HepG2 (cell line): ENCODE results near the gene RALY. TPM values are rescaled to one million over a fixed set of nuclear protein-coding genes. Genes with fewer than 3 reads are reported as not detected.

Experiments used
- BCL3 ChIP-seq: sonication (generic); formaldehyde crosslinking; IDR thresholded peaks from 2 replicates; pipeline ENCODE4 v1.5.1; 2020; ENCODE audit warnings: mild to moderate bottlenecking, missing genetic modification reagents, moderate library complexity
- CREB1 ChIP-seq, 2 experiments: fragments of 450-650 bp in 1 of 2; IDR thresholded peaks; 2 replicates each; pipeline ENCODE4 v1.6.1; 2016 to 2017; ENCODE audit warnings: control low read depth in 1 of 2, mild to moderate bottlenecking in 1 of 2, missing compliant biosample characterization in 1 of 2, missing genetic modification characterization in 1 of 2
- FOSL1 ChIP-seq: sonication (generic); formaldehyde crosslinking; IDR thresholded peaks from 2 replicates; pipeline ENCODE4 v1.9.0; 2021; ENCODE audit warnings: missing genetic modification reagents, borderline replicate concordance
- IKZF4 ChIP-seq: sonication (generic); formaldehyde crosslinking; IDR thresholded peaks from 2 replicates; pipeline ENCODE4 v1.5.1; 2020; ENCODE audit warnings: borderline replicate concordance, mild to moderate bottlenecking, low read depth, missing genetic modification reagents; ENCODE audit errors: not compliant biosample characterization
- NFKB2 ChIP-seq: sonication (generic); formaldehyde crosslinking; IDR thresholded peaks from 2 replicates; pipeline ENCODE4 v1.4.0; 2020; ENCODE audit warnings: missing genetic modification reagents, borderline replicate concordance
- PRPF4 ChIP-seq: fragments of 200-400 bp; formaldehyde crosslinking; IDR thresholded peaks from 2 replicates; pipeline ENCODE4 v1.6.1; 2016; ENCODE audit warnings: low read length, low read depth; ENCODE audit not compliant: poor library complexity, severe bottlenecking
- SAFB2 ChIP-seq: sonication (generic); formaldehyde crosslinking; IDR thresholded peaks from 2 replicates; pipeline ENCODE4 v1.5.1; 2020; ENCODE audit warnings: missing genetic modification reagents, low read depth, mild to moderate bottlenecking, borderline replicate concordance
- STAT6 ChIP-seq: sonication (generic); formaldehyde crosslinking; IDR thresholded peaks from 2 replicates; pipeline ENCODE4 v1.4.0; 2020; ENCODE audit warnings: missing genetic modification reagents, mild to moderate bottlenecking, borderline replicate concordance
- TMF1 ChIP-seq: sonication (generic); formaldehyde crosslinking; IDR thresholded peaks from 2 replicates; pipeline ENCODE4 v1.8.1; 2022; ENCODE audit warnings: low read depth, missing genetic modification reagents
- ZNF136 ChIP-seq: sonication (generic); formaldehyde crosslinking; IDR thresholded peaks from 2 replicates; pipeline ENCODE4 v1.8.1; 2022; ENCODE audit warnings: low read depth, mild to moderate bottlenecking, moderate library complexity, missing genetic modification reagents
- ZNF275 ChIP-seq: sonication (generic); formaldehyde crosslinking; IDR thresholded peaks from 2 replicates; pipeline ENCODE4 v1.8.0; 2022; ENCODE audit warnings: missing genetic modification reagents, mild to moderate bottlenecking, inconsistent platforms, borderline replicate concordance
- ZNF496 ChIP-seq: sonication (generic); formaldehyde crosslinking; IDR thresholded peaks from 2 replicates; pipeline ENCODE4 v1.8.1; 2023; ENCODE audit warnings: mild to moderate bottlenecking, moderate library complexity, missing genetic modification reagents; ENCODE audit not compliant: insufficient replicate concordance
- ZNF646 ChIP-seq: sonication (generic); formaldehyde crosslinking; IDR thresholded peaks from 2 replicates; pipeline ENCODE4 v1.9.0; 2021; ENCODE audit warnings: mild to moderate bottlenecking, missing genetic modification reagents
- ZNF766 ChIP-seq: sonication (generic); formaldehyde crosslinking; IDR thresholded peaks from 2 replicates; pipeline ENCODE4 v1.5.0; 2020; ENCODE audit warnings: missing genetic modification reagents, borderline replicate concordance
- ZZZ3 ChIP-seq: sonication (generic); formaldehyde crosslinking; IDR thresholded peaks from 2 replicates; pipeline ENCODE4 v1.4.0; 2020; ENCODE audit warnings: missing genetic modification reagents, mild to moderate bottlenecking, borderline replicate concordance
- polyA plus RNA-seq, 8 experiments: library from polyadenylated mRNA; depleted of rRNA in 3 of 8; stranded (reverse) in 7 of 8; unstranded in 1 of 8; fragments of >200 nt; fragmentation: Illumina TruSeq in 4 of 8; extraction: Trizol in 4 of 8; gene quantifications; 2 replicates each; pipeline versions ENCODE4 v1.2.1 to v1.2.3, GENCODE V29; 2011 to 2016; ENCODE audit warnings: low read depth in 4 of 8, missing spikeins in 1 of 8, mixed read lengths in 1 of 8; ENCODE audit not compliant: insufficient read depth in 1 of 8
- total RNA-seq, 5 experiments: library from RNA; depleted of rRNA; stranded (reverse); fragments of >200 nt; fragmentation: Illumina TruSeq; extraction: Trizol; gene quantifications; 2 replicates each; pipeline ENCODE4 v1.2.3, GENCODE V29; 2016; ENCODE audit warnings: low read depth in 1 of 5

Gene RALY
- total and polyA plus RNA-seq, 2 of the 13 experiments (the other 11 are each of a cell fraction or from before 2014, with no cell fraction given): 178 to 186 TPM

GRCh38 chr20:33994222-33994913 lies 657 bp downstream of the RALY start (continued):
- TF ChIP-seq ZZZ3 (CRISPR knock-in tag) (0 out of 2 replicates have a peak, but pooled peaks have one; percentile 11), BCL3 (no peak; the same call in 1 of the 2 replicates), ZNF275 (peak; percentile 63; the same call in 1 of the 2 replicates), PRPF4 (no peak), SAFB2 (CRISPR knock-in tag) (peak; percentile 68; the same call in 1 of the 2 replicates), ZNF136 (peak; percentile 78; the same call in 1 of the 2 replicates), NFKB2 (peak; percentile 56; the same call in 1 of the 2 replicates), ZNF646 (CRISPR knock-in tag) (0 out of 2 replicates have a peak, but pooled peaks have one; percentile 22), CREB1 (IDR thresholded peaks at IDR 0.05) (no peak), CREB1 (CRISPR knock-in tag; IDR thresholded peaks at IDR 0.05) (no peak), ZNF496 (CRISPR knock-in tag) (no peak), IKZF4 (no peak), STAT6 (CRISPR knock-in tag) (no peak), ZNF766 (peak; percentile 3; the same call in 1 of the 2 replicates), FOSL1 (CRISPR knock-in tag) (0 out of 2 replicates have a peak, but pooled peaks have one; percentile 0), TMF1 (CRISPR knock-in tag) (0 out of 2 replicates have a peak, but pooled peaks have one; percentile 22)
